GM12878 (cell line): ENCODE measurements around the gene ANKRD40CL. TPM values are rescaled to one million over a fixed set of nuclear protein-coding genes. Genes with fewer than 3 reads are reported as not detected.
"Not testable (repeated sequence)": the region's sequence is repeated elsewhere in the genome, so short reads cannot be mapped to it uniquely, and the experiment has no call there.

Experiments used
- ATAC-seq: fragments of 200-7000 bp; cut with Tn5 transposase; 3 replicates; pipeline ENCODE4 v1.9.1; 2020; ENCODE audit warnings: mild to moderate bottlenecking, moderate library complexity
- BruUV-seq: library from RNA; stranded (reverse); fragments of 400-500 nt; replicated peaks from 2 replicates; lab custom pipeline; 2021; lab: Mats Ljungman, UMichigan
- CTCF ChIA-PET: fragments of 300-600 bp; sonication (Branson Sonifier 250); formaldehyde crosslinking; extraction: SDS; loops from one replicate; lab custom pipeline; 2021; ENCODE audit warnings: inconsistent platforms; lab: Yijun Ruan, JAX
- POLR2A ChIA-PET: fragments of 350-600 bp; formaldehyde crosslinking; extraction: SDS; loops from one replicate; lab custom pipeline; 2021; ENCODE audit warnings: inconsistent platforms; lab: Charles Lee
- RAD21 ChIA-PET: fragments of 300-600 bp; sonication (Branson Sonifier 250); formaldehyde crosslinking; loops from one replicate; lab custom pipeline; 2023; ENCODE audit warnings: antibody characterized with exemption; ENCODE audit not compliant: unreplicated experiment; lab: Charles Lee
- SMC1A ChIA-PET: fragments of 300-600 bp; sonication (Branson Sonifier 250); formaldehyde crosslinking; loops from one replicate; lab custom pipeline; 2023; ENCODE audit not compliant: unreplicated experiment, uncharacterized antibody; lab: Charles Lee
- DNase-seq: peaks from one replicate; pipeline ENCODE4 v3.0.0-alpha.2; 2011; ENCODE audit warnings: low read depth, low spot score
- FAIRE-seq: peaks from 3 replicates; lab custom pipeline; 2011; peaks lifted over from hg19 to GRCh38; lab: Jason Lieb, UNC
- H2AFZ ChIP-seq: 2 replicates; pipeline ENCODE4 v1.6.0; 2011; ENCODE audit warnings: low read depth, low read length, control low read depth; ENCODE audit not compliant: control insufficient read depth
- H3K27ac ChIP-seq: 2 replicates; pipeline ENCODE4 v1.5.1; 2011; ENCODE audit warnings: control low read depth; ENCODE audit not compliant: control insufficient read depth, insufficient read depth
- H3K27me3 ChIP-seq, 2 experiments: replicated peaks in 1 of 2; 2 replicates each; pipeline versions ENCODE4 v1.6.0 to v1.6.1; 2011; ENCODE audit warnings: low read length in 1 of 2; ENCODE audit not compliant: control insufficient read depth in 2 of 2, insufficient read depth in 2 of 2
- H3K36me3 ChIP-seq, 2 experiments: 2 replicates each; pipeline ENCODE4 v1.5.1; 2011; ENCODE audit warnings: low read length in 1 of 2; ENCODE audit not compliant: control insufficient read depth in 2 of 2, insufficient read depth in 2 of 2
- H3K4me1 ChIP-seq: 2 replicates; pipeline ENCODE4 v1.6.1; 2011; ENCODE audit warnings: mild to moderate bottlenecking, low read length, moderate library complexity, mixed read lengths; ENCODE audit not compliant: control insufficient read depth, insufficient read depth
- H3K4me2 ChIP-seq: 2 replicates; pipeline ENCODE4 v1.6.0; 2011; ENCODE audit warnings: control low read depth; ENCODE audit not compliant: control insufficient read depth, insufficient read depth
- H3K4me3 ChIP-seq: fragments of 200-600 bp; sonication (generic); 2 replicates; pipeline ENCODE4 v1.5.1; 2016
- H3K79me2 ChIP-seq: 2 replicates; pipeline ENCODE4 v1.6.0; 2011; ENCODE audit warnings: low read length; ENCODE audit not compliant: control insufficient read depth, insufficient read depth
- H3K9ac ChIP-seq: 2 replicates; pipeline ENCODE4 v1.8.0; 2011; ENCODE audit warnings: low read length, control low read depth, mixed read lengths; ENCODE audit not compliant: control insufficient read depth, insufficient read depth
- H3K9me3 ChIP-seq: replicated peaks from 3 replicates; pipeline ENCODE4 v1.5.1; 2011; ENCODE audit warnings: mild to moderate bottlenecking, low read length; ENCODE audit not compliant: control insufficient read depth, insufficient read depth
- H4K20me1 ChIP-seq: 2 replicates; pipeline ENCODE4 v1.6.0; 2011; ENCODE audit not compliant: control insufficient read depth, insufficient read depth
- ATF7 ChIP-seq: fragments of 450-650 bp; IDR thresholded peaks from 2 replicates; pipeline ENCODE4 v1.6.1; 2016; ENCODE audit warnings: low read depth, mild to moderate bottlenecking
- BRCA1 ChIP-seq: IDR thresholded peaks from 2 replicates; pipeline ENCODE4 v1.6.1; 2011; ENCODE audit warnings: low read depth, low read length, improper control_type of control experiment
- EED ChIP-seq: sonication (generic); IDR thresholded peaks from 2 replicates; pipeline ENCODE4 v1.6.1; 2016; ENCODE audit warnings: antibody characterized with exemption, low read depth
- HCFC1 ChIP-seq: fragments of 150-350 bp; IDR thresholded peaks from 2 replicates; pipeline ENCODE4 v1.6.1; 2014; ENCODE audit warnings: low read length
- MTA3 ChIP-seq: IDR thresholded peaks from 2 replicates; pipeline ENCODE4 v1.6.1; 2012; ENCODE audit warnings: low read length, inconsistent platforms, borderline replicate concordance
- MXI1 ChIP-seq: fragments of 150-350 bp; IDR thresholded peaks from 2 replicates; pipeline ENCODE4 v1.6.1; 2011; ENCODE audit warnings: low read depth, mild to moderate bottlenecking, inconsistent platforms, low read length, improper control_type of control experiment
- PML ChIP-seq: IDR thresholded peaks from 2 replicates; pipeline ENCODE4 v1.6.1; 2012; ENCODE audit warnings: low read length, inconsistent platforms
- POLR2AphosphoS5 ChIP-seq: IDR thresholded peaks from 2 replicates; pipeline ENCODE4 v1.6.1; 2011; ENCODE audit warnings: mild to moderate bottlenecking, low read length, inconsistent platforms
- POU2F2 ChIP-seq: IDR thresholded peaks from 3 replicates; pipeline ENCODE4 v1.6.1; 2011; ENCODE audit warnings: low read depth, mild to moderate bottlenecking, low read length, borderline replicate concordance
- RAD51 ChIP-seq: fragments of 450-650 bp; IDR thresholded peaks from 2 replicates; pipeline ENCODE4 v1.6.1; 2016; ENCODE audit warnings: moderate library complexity, mild to moderate bottlenecking, inconsistent platforms
- SIX5 ChIP-seq: IDR thresholded peaks from 2 replicates; pipeline ENCODE4 v1.6.1; 2011; ENCODE audit warnings: mild to moderate bottlenecking, low read depth, low read length, moderate library complexity; ENCODE audit not compliant: severe bottlenecking
- SMAD1 ChIP-seq: fragments of 450-650 bp; IDR thresholded peaks from 2 replicates; pipeline ENCODE4 v1.6.1; 2018; ENCODE audit warnings: mild to moderate bottlenecking, low read depth; ENCODE audit not compliant: partially characterized antibody
- SP1 ChIP-seq: IDR thresholded peaks from one replicate; pipeline ENCODE4 v1.6.1; 2011; ENCODE audit warnings: low read depth, low read length
- SRF ChIP-seq, 2 experiments: IDR thresholded peaks; 2 replicates each; pipeline ENCODE4 v1.6.1; 2011; ENCODE audit warnings: low read depth in 2 of 2, low read length in 2 of 2, mild to moderate bottlenecking in 1 of 2, moderate library complexity in 1 of 2
- ZNF384 ChIP-seq: IDR thresholded peaks from 2 replicates; pipeline ENCODE4 v1.6.1; 2012; ENCODE audit warnings: low read depth, mild to moderate bottlenecking, low read length, improper control_type of control experiment, borderline replicate concordance
- WGBS: methylation state at CpG from one replicate; pipeline ENCODE4 v1.1.6; 2016; ENCODE audit warnings: low lambda C conversion rate; ENCODE audit not compliant: insufficient replicate concordance, insufficient coverage; ENCODE audit errors: missing lambda C conversion rate; 5-methylcytosine and 5-hydroxymethylcytosine counted together
- in situ Hi-C: fragments of 300-500 bp; cut with MboI; formaldehyde crosslinking; loops from 9 replicates; pipeline ENCODE4 v1.14.3; 2018; ENCODE audit warnings: mixed read lengths
- intact Hi-C: fragments of 100-400 bp; cut with micrococcal nuclease; formaldehyde crosslinking; loops from one replicate; pipeline ENCODE4 v1.14.2; 2022; ENCODE audit not compliant: unreplicated experiment
- polyA plus RNA-seq, 11 experiments: library from polyadenylated mRNA; depleted of rRNA in 4 of 11; unstranded in 6 of 11; stranded (reverse) in 5 of 11; fragments of >200 nt; fragmentation: Nextera tagmentation in 4 of 11; fragmentation: Illumina TruSeq in 1 of 11; extraction: Ambion mirVana in 4 of 11; extraction: Trizol in 1 of 11; gene quantifications; 1 replicate in 1 of 11; 2 replicates in 10 of 11; pipeline versions ENCODE4 v1.2.1 to v1.2.3, GENCODE V29; 2011 to 2016; ENCODE audit warnings: inconsistent platforms in 2 of 11, missing spikeins in 2 of 11, low read depth in 1 of 11
- total RNA-seq, 4 experiments: library from RNA; depleted of rRNA in 3 of 4; stranded (reverse); fragments of >200 nt in 3 of 4; fragmentation: Illumina TruSeq in 1 of 4; extraction: Trizol in 1 of 4; gene quantifications; 2 replicates each; pipeline versions ENCODE4 v1.2.1 to v1.2.3, GENCODE V29; 2013 to 2021
- TF ChIP-seq, protein P1 (sequence below): fragments of 450-650 bp; conservative IDR thresholded peaks from 2 replicates; pipeline ENCODE4 v1.6.1; 2017; ENCODE audit warnings: mild to moderate bottlenecking, moderate library complexity

The ANKRD40CL gene
- total and polyA plus RNA-seq, 10 of the 15 experiments (the other 5 are each of a cell fraction or from before 2014, with no cell fraction given): not detected

DNA sequence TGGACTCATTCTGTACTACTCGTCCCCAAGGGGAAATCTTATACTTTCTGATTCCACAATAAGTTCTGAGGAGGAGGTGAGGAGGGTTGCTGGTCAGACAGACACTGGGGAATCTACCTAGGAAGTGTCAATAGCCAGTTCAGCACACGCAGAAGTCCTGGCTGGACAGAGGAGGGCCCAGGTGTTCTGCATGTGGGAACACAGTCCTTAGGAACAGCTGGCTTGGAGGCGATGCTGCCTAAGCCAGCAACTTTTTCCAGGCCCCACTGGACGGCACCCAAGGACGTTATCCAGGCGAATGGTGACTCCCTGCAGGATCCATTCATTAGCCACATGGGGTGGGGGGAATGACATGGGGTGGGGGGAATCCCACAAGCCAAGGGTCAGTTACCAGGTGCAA, 38.2 kb upstream of the ANKRD40CL start:
- H3K27me3 ChIP-seq: no peaks in the 10 kb centered on the region; a peak in 1 of 4 replicates
- H3K4me3 ChIP-seq: no peak overlapping the region
- no peaks in the 10 kb centered on the region for H3K79me2 ChIP-seq
- no TSS peak for BruUV-seq
- SMC1A ChIA-PET: no interaction called here
- FAIRE-seq: no peak
- no peaks in the 10 kb centered on the region for H3K4me1 ChIP-seq
- no peak for ATAC-seq
- H4K20me1 ChIP-seq: no peaks in the 10 kb centered on the region
- no peaks in the 10 kb centered on the region for H3K9me3 ChIP-seq
- TF ChIP-seq ZNF384 (no peak), MXI1 (no peak), HCFC1 (no peak), SP1 (no peak), ATF7 (no peak), MTA3 (no peak), POLR2AphosphoS5 (no peak), POU2F2 (no peak), BRCA1 (no peak), SIX5 (no peak), SMAD1 (no peak), PML (no peak), EED (no peak), RAD51 (no peak), SRF (IDR thresholded peaks at IDR 0.05; ENCODE audit: low read depth in 2 of 2, low read length in 2 of 2) (no peak)
- TF ChIP-seq, protein P1, sequence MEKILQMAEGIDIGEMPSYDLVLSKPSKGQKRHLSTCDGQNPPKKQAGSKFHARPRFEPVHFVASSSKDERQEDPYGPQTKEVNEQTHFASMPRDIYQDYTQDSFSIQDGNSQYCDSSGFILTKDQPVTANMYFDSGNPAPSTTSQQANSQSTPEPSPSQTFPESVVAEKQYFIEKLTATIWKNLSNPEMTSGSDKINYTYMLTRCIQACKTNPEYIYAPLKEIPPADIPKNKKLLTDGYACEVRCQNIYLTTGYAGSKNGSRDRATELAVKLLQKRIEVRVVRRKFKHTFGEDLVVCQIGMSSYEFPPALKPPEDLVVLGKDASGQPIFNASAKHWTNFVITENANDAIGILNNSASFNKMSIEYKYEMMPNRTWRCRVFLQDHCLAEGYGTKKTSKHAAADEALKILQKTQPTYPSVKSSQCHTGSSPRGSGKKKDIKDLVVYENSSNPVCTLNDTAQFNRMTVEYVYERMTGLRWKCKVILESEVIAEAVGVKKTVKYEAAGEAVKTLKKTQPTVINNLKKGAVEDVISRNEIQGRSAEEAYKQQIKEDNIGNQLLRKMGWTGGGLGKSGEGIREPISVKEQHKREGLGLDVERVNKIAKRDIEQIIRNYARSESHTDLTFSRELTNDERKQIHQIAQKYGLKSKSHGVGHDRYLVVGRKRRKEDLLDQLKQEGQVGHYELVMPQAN: no peak
- CTCF ChIA-PET: interaction anchor here (0.6 to 1.6 kb wide), 3 partner anchors 144 to 285 kb away, joined by 3 to 4 read pairs (median 3); no protein-coding TSS in a partner anchor
- intact Hi-C loops: no loop called here
- POLR2A ChIA-PET: no interaction called here
- H2AFZ ChIP-seq: no peak overlapping the region
- WGBS: 38% methylated on average over 5 of the region's 6 CpGs
- H3K27ac ChIP-seq: no peak overlapping the region
- H3K36me3 ChIP-seq: no peaks in the 10 kb centered on the region
- RAD21 ChIA-PET: no interaction called here
- H3K9ac ChIP-seq: no peak overlapping the region
- DNase-seq: no peak
- in situ Hi-C loops: no loop called here
- H3K4me2 ChIP-seq: no peak overlapping the region

DNA sequence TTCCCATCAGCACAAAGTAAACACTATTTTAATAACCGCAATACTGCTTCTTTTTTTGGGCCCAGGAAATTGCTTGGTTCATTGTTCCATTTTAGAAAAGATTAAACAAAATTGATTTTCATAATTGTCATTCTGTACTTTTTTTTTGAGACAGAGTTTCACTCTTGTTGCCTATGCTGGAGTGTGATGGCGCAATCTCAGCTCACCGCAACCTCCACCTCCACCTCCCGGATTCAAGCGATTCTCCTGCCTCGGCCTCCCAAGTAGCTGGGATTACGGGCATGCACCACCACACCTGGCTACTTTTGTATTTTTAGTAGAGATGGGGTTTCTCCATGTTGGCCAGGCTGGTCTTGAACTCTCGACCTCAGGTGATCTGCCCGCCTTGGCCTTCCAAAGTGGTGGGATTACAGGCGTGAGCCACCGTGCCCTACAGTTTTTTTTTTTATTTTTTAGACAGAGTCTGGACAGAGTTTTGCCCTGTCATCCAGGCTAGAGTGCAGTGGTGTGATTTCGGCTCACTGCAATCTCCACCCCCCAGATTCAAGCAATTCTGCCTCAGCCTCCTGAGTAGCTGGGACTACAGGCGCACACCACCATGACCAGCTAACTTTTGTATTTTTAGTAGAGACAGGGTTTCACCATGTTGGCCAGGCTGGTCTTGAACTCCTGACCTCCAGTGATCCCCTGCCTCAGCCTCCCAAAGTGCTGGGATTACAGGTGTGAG, 37.6 kb upstream of the ANKRD40CL start:
- FAIRE-seq, in situ Hi-C loops: not testable (repeated sequence)

More for the DNA sequence above, 37.6 kb upstream of the ANKRD40CL start:
- H2AFZ ChIP-seq, POLR2A ChIA-PET, CTCF ChIA-PET, H3K9ac ChIP-seq, H3K4me1 ChIP-seq, H3K4me2 ChIP-seq, BruUV-seq, RAD21 ChIA-PET, H3K36me3 ChIP-seq, H4K20me1 ChIP-seq, H3K27ac ChIP-seq, H3K9me3 ChIP-seq, H3K27me3 ChIP-seq, DNase-seq, H3K4me3 ChIP-seq, intact Hi-C loops, H3K79me2 ChIP-seq, ATAC-seq: not testable (repeated sequence)
- SMC1A ChIA-PET: interaction anchor here (0.6 kb wide), 1 partner anchor 29 kb away, joined by 5 read pairs; no protein-coding TSS in a partner anchor
- 63% methylated on average over 13 of the region's 13 CpGs for WGBS
